Tongue (tissue), 2 donors: ENCODE data around the gene TIMM13. TPM values are rescaled to one million over a fixed set of nuclear protein-coding genes. Genes with fewer than 3 reads are reported as not detected.
A peak's percentile ranks its signal among the peaks of the same experiment; 100 is the strongest.

Experiments
- DNase-seq: peaks from one replicate; pipeline ENCODE4 v3.0.0-alpha.2; 2015
- total RNA-seq: library from RNA; depleted of rRNA; stranded (reverse); fragments of >200 nt; gene quantifications from one replicate; pipeline ENCODE4 v1.2.3, GENCODE V29; 2014

Gene TIMM13
- total RNA-seq, 1 donor from 2014 or later = 47.2 TPM

DNA sequence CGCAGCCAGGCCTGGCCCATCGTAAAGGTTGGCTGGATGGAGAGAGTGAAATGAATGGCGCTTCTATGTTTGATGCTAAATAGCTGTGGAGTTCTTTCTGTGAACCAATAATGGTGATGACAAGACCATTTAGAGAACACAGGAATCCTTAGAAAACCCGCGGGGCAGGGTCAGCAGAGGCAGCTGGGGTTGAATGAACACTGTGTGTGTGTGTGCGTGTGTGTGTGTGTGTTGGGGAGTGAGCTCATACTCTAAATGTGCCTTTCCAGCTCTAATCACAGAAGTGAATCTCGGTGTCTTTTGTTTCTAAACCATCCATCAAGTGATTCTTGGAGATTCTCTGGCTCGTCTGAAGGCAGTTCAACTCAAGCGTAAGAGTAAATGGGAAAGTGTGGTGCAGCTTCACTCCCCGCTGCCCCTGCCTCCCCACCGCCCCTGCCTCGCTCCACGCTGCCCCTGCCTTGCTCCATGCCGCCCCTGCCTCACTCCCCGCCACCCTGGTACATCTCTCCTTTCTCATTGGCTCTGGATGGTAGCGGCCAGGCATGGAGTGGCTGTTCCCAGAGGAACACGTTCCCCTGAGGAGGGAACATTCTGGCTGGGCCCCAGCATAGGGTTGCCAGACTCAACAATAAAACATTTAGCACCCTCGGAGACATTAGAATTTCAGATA lies 46.1 kb downstream of the TIMM13 start:
- DNase-seq = peak; percentile 57

- no peak for DNase-seq
These were observed 46.8 kb downstream of the TIMM13 start for GRCh38 chr19:2380567-2380966.

GRCh38 chr19:2376784-2377519 lies 50.4 kb downstream of the TIMM13 start:
- DNase-seq = no peak

Other genes starting within 250 kb of the TIMM13 start
- gene PLEKHJ1, start 191.3 kb downstream of the TIMM13 start, total RNA-seq = 88.1 TPM
- gene SF3A2, start 190.8 kb downstream of the TIMM13 start, total RNA-seq = 44.8 TPM
- gene AMH, start 178.3 kb downstream of the TIMM13 start, total RNA-seq = 1.4 TPM
- gene JSRP1, start 171.2 kb downstream of the TIMM13 start, total RNA-seq = 67.8 TPM
- gene PEAK3, start 145.4 kb downstream of the TIMM13 start, total RNA-seq = not detected
- gene LINGO3, start 119.4 kb downstream of the TIMM13 start, total RNA-seq = 0.21 TPM
- gene LSM7, start 99.0 kb downstream of the TIMM13 start, total RNA-seq = 88.5 TPM
- 49.2 TPM for gene SPPL2B, start 98.9 kb downstream of the TIMM13 start, total RNA-seq
- 0.31 TPM for gene TMPRSS9, start 67.3 kb downstream of the TIMM13 start, total RNA-seq
- 71.3 TPM for gene LMNB2, start 29.4 kb upstream of the TIMM13 start, total RNA-seq
- 32.4 TPM for gene GADD45B, start 48.5 kb upstream of the TIMM13 start, total RNA-seq